GM12875 (cell line): ENCODE data around the gene CUL3.

Experiments
- H3K4me3 ChIP-seq: one replicate; pipeline ENCODE4 v1.5.1; 2011; ENCODE audit warnings: low read depth, low read length, control low read depth
- CTCF ChIP-seq: IDR thresholded peaks from 2 replicates; pipeline ENCODE4 v1.5.1; 2011; ENCODE audit warnings: low read depth, mild to moderate bottlenecking, control low read depth, inconsistent platforms, low read length, moderate library complexity, borderline replicate concordance; ENCODE audit not compliant: insufficient read depth

The CUL3 gene

GRCh38 chr2:224434618-224435017 is 150.5 kb downstream of the CUL3 start:
- H3K4me3 ChIP-seq, result no peak overlapping the region
- TF ChIP-seq CTCF, result no peak

GRCh38 chr2:224433442-224433841 is 151.7 kb downstream of the CUL3 start:
- no peak overlapping the region for H3K4me3 ChIP-seq
- TF ChIP-seq CTCF, result no peak

- no peak overlapping the region for H3K4me3 ChIP-seq
- TF ChIP-seq CTCF, result no peak
Observed at GRCh38 chr2:224432003-224432579, 153.1 kb downstream of the CUL3 start.

GRCh38 chr2:224429441-224429810 is 155.7 kb downstream of the CUL3 start:
- H3K4me3 ChIP-seq, result no peak overlapping the region
- TF ChIP-seq CTCF, result no peak

- no peak overlapping the region for H3K4me3 ChIP-seq
- no peak for TF ChIP-seq CTCF
Observed at GRCh38 chr2:224428787-224429440, 156.2 kb downstream of the CUL3 start.

- no peak overlapping the region for H3K4me3 ChIP-seq
- no peak for TF ChIP-seq CTCF
Observed at GRCh38 chr2:224427471-224427870, 157.7 kb downstream of the CUL3 start.

- no peak overlapping the region for H3K4me3 ChIP-seq
- TF ChIP-seq CTCF, result no peak
Observed at GRCh38 chr2:224426656-224427055, 158.5 kb downstream of the CUL3 start.
